ENCODE results near the gene OR11A1. TPM values are rescaled to one million over a fixed set of nuclear protein-coding genes. Genes with fewer than 3 reads are reported as not detected.
"Not testable (repeated sequence)": the region's sequence is repeated elsewhere in the genome, so short reads cannot be mapped to it uniquely, and the experiment has no call there.

OR11A1 gene
- polyA plus RNA-seq, 1 of the 3 experiments (the other 2 are of a cell fraction): not detected

DNA sequence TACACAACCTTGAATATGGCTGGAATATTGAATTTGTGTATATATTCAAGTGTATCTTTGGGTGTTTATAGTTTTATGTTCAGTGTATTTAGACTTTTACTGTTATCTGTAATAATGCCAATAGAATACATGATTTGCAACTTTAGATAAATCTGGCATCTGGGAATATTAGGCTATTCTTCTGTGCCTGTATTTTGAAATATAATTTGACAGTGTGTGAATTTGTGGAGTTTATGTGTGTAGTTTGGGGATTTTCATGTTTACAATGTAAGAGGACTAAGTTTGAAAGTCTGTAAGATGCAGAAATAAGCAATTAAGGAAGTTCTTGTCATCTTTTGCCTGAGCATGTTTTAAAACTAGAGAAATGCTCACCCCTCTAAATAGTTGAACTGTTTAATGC, 17.9 kb downstream of the OR11A1 start, which contains the start of gene OR10C1 (continued):
- TF ChIP-seq, protein P1, sequence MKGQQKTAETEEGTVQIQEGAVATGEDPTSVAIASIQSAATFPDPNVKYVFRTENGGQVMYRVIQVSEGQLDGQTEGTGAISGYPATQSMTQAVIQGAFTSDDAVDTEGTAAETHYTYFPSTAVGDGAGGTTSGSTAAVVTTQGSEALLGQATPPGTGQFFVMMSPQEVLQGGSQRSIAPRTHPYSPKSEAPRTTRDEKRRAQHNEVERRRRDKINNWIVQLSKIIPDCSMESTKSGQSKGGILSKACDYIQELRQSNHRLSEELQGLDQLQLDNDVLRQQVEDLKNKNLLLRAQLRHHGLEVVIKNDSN (IDR thresholded peaks at IDR 0.05; ENCODE audit: borderline replicate concordance, low read depth): no peak
- no peak for TF ChIP-seq RAD21 (IDR thresholded peaks at IDR 0.05; ENCODE audit: low read length)
- no peak for TF ChIP-seq CHD2 (IDR thresholded peaks at IDR 0.05; ENCODE audit: low read length, partially characterized antibody)
- no peak for TF ChIP-seq EP300 (IDR thresholded peaks at IDR 0.05; ENCODE audit: borderline replicate concordance in 1 of 2, low read depth in 1 of 2, low read length in 1 of 2)
- no peak for TF ChIP-seq TAF1 (IDR thresholded peaks at IDR 0.05; ENCODE audit: borderline replicate concordance, low read depth, low read length)
- TF ChIP-seq RFX5 (IDR thresholded peaks at IDR 0.05; ENCODE audit: low read length): no peak

DNA sequence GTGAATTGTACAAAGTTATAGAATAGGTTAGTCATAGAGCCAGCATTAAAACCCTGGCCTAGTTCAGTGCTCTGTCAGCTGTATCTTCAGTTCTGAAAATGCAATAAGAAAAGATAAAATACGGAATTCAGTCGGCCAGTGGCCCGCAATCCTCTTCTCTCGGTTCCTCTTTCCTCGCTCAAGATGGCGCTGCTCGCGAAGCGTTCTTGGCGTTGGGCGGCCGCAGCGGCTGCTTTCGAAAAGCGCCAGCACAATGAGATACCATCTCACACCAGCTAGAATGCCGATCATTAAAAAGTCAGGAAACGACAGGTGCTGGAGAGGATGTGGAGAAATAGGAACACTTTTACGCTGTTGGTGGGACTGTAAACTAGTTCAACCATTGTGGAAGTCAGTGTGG, 20.1 kb downstream of the OR11A1 start:
- Histone ChIP-seq H3K27me3 (ENCODE audit: insufficient read depth) (peaks cover 38% of the 10 kb centered on the region), H3K4me2 (0 out of 2 replicates have a peak overlapping the region, but pooled peaks have one; percentile 7)
- H3F3A ChIP-seq (replicated peaks; ENCODE audit: insufficient read depth); H3K9me3 ChIP-seq; H3K4me3 ChIP-seq (ENCODE audit: low read depth in 2 of 2, low read length in 1 of 2); DNase-seq; H3K9ac ChIP-seq; H2AFZ ChIP-seq (ENCODE audit: low read depth); H3K9me2 ChIP-seq; H3K79me2 ChIP-seq (ENCODE audit: insufficient read depth); H3K36me3 ChIP-seq (replicated peaks in 1 of 2; ENCODE audit: control insufficient read depth in 1 of 2, insufficient read depth in 2 of 2, low read length in 1 of 2); H4K20me1 ChIP-seq (ENCODE audit: insufficient read depth); H3K4me1 ChIP-seq (ENCODE audit: control insufficient read depth in 1 of 2, insufficient read depth in 2 of 2, low read depth in 1 of 2, low read length in 1 of 2); POLR2A ChIA-PET; H3K27ac ChIP-seq (ENCODE audit: low read depth in 2 of 2, low read length in 1 of 2): not testable (repeated sequence)
- 8% methylated on average over 18 of the region's 18 CpGs for WGBS (ENCODE audit: low lambda C conversion rate)
- CTCF ChIA-PET: interaction anchor here (1.5 kb wide), 1 partner anchor 8 kb away, joined by 4 read pairs; no protein-coding TSS in a partner anchor
- TF ChIP-seq, protein P2, sequence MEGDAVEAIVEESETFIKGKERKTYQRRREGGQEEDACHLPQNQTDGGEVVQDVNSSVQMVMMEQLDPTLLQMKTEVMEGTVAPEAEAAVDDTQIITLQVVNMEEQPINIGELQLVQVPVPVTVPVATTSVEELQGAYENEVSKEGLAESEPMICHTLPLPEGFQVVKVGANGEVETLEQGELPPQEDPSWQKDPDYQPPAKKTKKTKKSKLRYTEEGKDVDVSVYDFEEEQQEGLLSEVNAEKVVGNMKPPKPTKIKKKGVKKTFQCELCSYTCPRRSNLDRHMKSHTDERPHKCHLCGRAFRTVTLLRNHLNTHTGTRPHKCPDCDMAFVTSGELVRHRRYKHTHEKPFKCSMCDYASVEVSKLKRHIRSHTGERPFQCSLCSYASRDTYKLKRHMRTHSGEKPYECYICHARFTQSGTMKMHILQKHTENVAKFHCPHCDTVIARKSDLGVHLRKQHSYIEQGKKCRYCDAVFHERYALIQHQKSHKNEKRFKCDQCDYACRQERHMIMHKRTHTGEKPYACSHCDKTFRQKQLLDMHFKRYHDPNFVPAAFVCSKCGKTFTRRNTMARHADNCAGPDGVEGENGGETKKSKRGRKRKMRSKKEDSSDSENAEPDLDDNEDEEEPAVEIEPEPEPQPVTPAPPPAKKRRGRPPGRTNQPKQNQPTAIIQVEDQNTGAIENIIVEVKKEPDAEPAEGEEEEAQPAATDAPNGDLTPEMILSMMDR (IDR thresholded peaks at IDR 0.05): peak; percentile 59
- TF ChIP-seq SMC3 (IDR thresholded peaks at IDR 0.05; ENCODE audit: low read depth, low read length) (peak; percentile 6; the same call in 1 of the 2 replicates), RAD21 (IDR thresholded peaks at IDR 0.05; ENCODE audit: low read length) (peak; percentile 26; the same call in 1 of the 2 replicates)

GRCh38 chr6:29426654-29427053, 30.2 kb downstream of the OR11A1 start:
- CTCF ChIA-PET: no interaction called here
- no peak for DNase-seq
- WGBS (ENCODE audit: low lambda C conversion rate): 8% methylated on average over 3 of the region's 3 CpGs

More at GRCh38 chr6:29426654-29427053, 30.2 kb downstream of the OR11A1 start:
- no peak overlapping the region for H3K9ac ChIP-seq
- no peaks in the 10 kb centered on the region for H3F3A ChIP-seq (replicated peaks; ENCODE audit: insufficient read depth)
- no peaks in the 10 kb centered on the region for H3K79me2 ChIP-seq (ENCODE audit: insufficient read depth)
- no peaks in the 10 kb centered on the region for H4K20me1 ChIP-seq (ENCODE audit: insufficient read depth)
- H2AFZ ChIP-seq (ENCODE audit: low read depth): no peak overlapping the region
- H3K4me2 ChIP-seq: no peak overlapping the region
- H3K27ac ChIP-seq (ENCODE audit: low read depth in 2 of 2, low read length in 1 of 2): no peak overlapping the region
- TF ChIP-seq POLR2AphosphoS5 (IDR thresholded peaks at IDR 0.05; ENCODE audit: low read depth, low read length): no peak
- no peak for TF ChIP-seq SMC3 (IDR thresholded peaks at IDR 0.05; ENCODE audit: low read depth, low read length)
- TF ChIP-seq, protein P2 (IDR thresholded peaks at IDR 0.05): 0 out of 2 replicates have a peak, but pooled peaks have one; percentile 15
- H3K9me2 ChIP-seq: no peaks in the 10 kb centered on the region
- POLR2A ChIA-PET: no interaction called here
- H3K4me3 ChIP-seq (ENCODE audit: low read depth in 2 of 2, low read length in 1 of 2): no peak overlapping the region
- no peaks in the 10 kb centered on the region for H3K4me1 ChIP-seq (ENCODE audit: control insufficient read depth in 1 of 2, insufficient read depth in 2 of 2, low read depth in 1 of 2, low read length in 1 of 2)
- no peaks in the 10 kb centered on the region for H3K9me3 ChIP-seq
- peaks cover 26% of the 10 kb centered on the region for H3K27me3 ChIP-seq (ENCODE audit: insufficient read depth)
- H3K36me3 ChIP-seq (replicated peaks in 1 of 2; ENCODE audit: control insufficient read depth in 1 of 2, insufficient read depth in 2 of 2, low read length in 1 of 2): no peaks in the 10 kb centered on the region

Measured in SK-N-SH (cell line).